Osteocyte (in vitro differentiated cells): ENCODE results near the gene GBX1. TPM values are rescaled to one million over a fixed set of nuclear protein-coding genes. Genes with fewer than 3 reads are reported as not detected.

Experiments
- DNase-seq: peaks from one replicate; pipeline ENCODE4 v3.0.0; 2021; ENCODE audit warnings: mixed read lengths; ENCODE audit not compliant: unreplicated experiment; ENCODE audit errors: extremely low spot score
- H3K27ac Mint-ChIP-seq: one replicate; pipeline ENCODE4 v1.8.0; 2021; ENCODE audit warnings: mild to moderate bottlenecking, mixed read lengths; ENCODE audit not compliant: unreplicated experiment
- H3K27me3 Mint-ChIP-seq: one replicate; pipeline ENCODE4 v1.8.0; 2021; ENCODE audit warnings: mixed read lengths; ENCODE audit not compliant: unreplicated experiment
- H3K36me3 Mint-ChIP-seq: one replicate; pipeline ENCODE4 v1.8.0; 2021; ENCODE audit warnings: mixed read lengths; ENCODE audit not compliant: unreplicated experiment
- H3K4me1 Mint-ChIP-seq: one replicate; pipeline ENCODE4 v1.8.0; 2021; ENCODE audit warnings: mixed read lengths; ENCODE audit not compliant: unreplicated experiment
- H3K4me3 Mint-ChIP-seq: one replicate; pipeline ENCODE4 v1.8.0; 2021; ENCODE audit warnings: mild to moderate bottlenecking, moderate library complexity, mixed read lengths; ENCODE audit not compliant: unreplicated experiment
- H3K9me3 Mint-ChIP-seq: one replicate; pipeline ENCODE4 v1.8.0; 2021; ENCODE audit warnings: mixed read lengths; ENCODE audit not compliant: unreplicated experiment
- CTCF ChIP-seq: fragments of 200-600 bp; sonication (generic); IDR thresholded peaks from 2 replicates; pipeline ENCODE4 v1.5.0; 2021; ENCODE audit warnings: antibody characterized with exemption, mild to moderate bottlenecking, moderate library complexity
- total RNA-seq: library from RNA; stranded (reverse); gene quantifications from 2 replicates; pipeline ENCODE4 v1.2.1, GENCODE V29; 2021

Gene GBX1
- total RNA-seq, 1 donor from 2014 or later = not detected

GRCh38 chr7:151131592-151132293, 35.8 kb downstream of the GBX1 start:
- no peaks in the 10 kb centered on the region for H3K9me3 Mint-ChIP-seq
- H3K36me3 Mint-ChIP-seq = peaks cover 41% of the 10 kb centered on the region
- H3K4me3 Mint-ChIP-seq = no peak overlapping the region
- H3K4me1 Mint-ChIP-seq = no peaks in the 10 kb centered on the region
- no peak overlapping the region for H3K27ac Mint-ChIP-seq
- TF ChIP-seq CTCF = no peak
- no peaks in the 10 kb centered on the region for H3K27me3 Mint-ChIP-seq
- no peak for DNase-seq

- TF ChIP-seq CTCF = no peak
- no peak overlapping the region for H3K27ac Mint-ChIP-seq
- peaks cover 37% of the 10 kb centered on the region for H3K36me3 Mint-ChIP-seq
- no peaks in the 10 kb centered on the region for H3K4me1 Mint-ChIP-seq
- no peaks in the 10 kb centered on the region for H3K9me3 Mint-ChIP-seq
- no peak overlapping the region for H3K4me3 Mint-ChIP-seq
- DNase-seq = no peak
- H3K27me3 Mint-ChIP-seq = no peaks in the 10 kb centered on the region
Measured at GRCh38 chr7:151131224-151131591, 36.3 kb downstream of the GBX1 start.

GRCh38 chr7:151130741-151131157, 36.7 kb downstream of the GBX1 start:
- Mint-ChIP-seq H3K36me3 (peaks cover 37% of the 10 kb centered on the region), H3K4me3 (no peak overlapping the region), H3K27me3 (no peaks in the 10 kb centered on the region), H3K27ac (no peak overlapping the region), H3K9me3 (no peaks in the 10 kb centered on the region), H3K4me1 (peaks cover 2% of the 10 kb centered on the region)
- TF ChIP-seq CTCF = no peak
- no peak for DNase-seq

- H3K27me3 Mint-ChIP-seq = no peaks in the 10 kb centered on the region
- DNase-seq = no peak
- no peak overlapping the region for H3K27ac Mint-ChIP-seq
- H3K9me3 Mint-ChIP-seq = no peaks in the 10 kb centered on the region
- no peak for TF ChIP-seq CTCF
- H3K36me3 Mint-ChIP-seq = peaks cover 32% of the 10 kb centered on the region
- peaks cover 6% of the 10 kb centered on the region for H3K4me1 Mint-ChIP-seq
- no peak overlapping the region for H3K4me3 Mint-ChIP-seq
Measured at GRCh38 chr7:151129960-151130591, 37.4 kb downstream of the GBX1 start.

- Mint-ChIP-seq H3K27ac (no peak overlapping the region), H3K4me3 (no peak overlapping the region), H3K27me3 (no peaks in the 10 kb centered on the region), H3K9me3 (no peaks in the 10 kb centered on the region), H3K36me3 (peaks cover 35% of the 10 kb centered on the region), H3K4me1 (peaks cover 6% of the 10 kb centered on the region)
- DNase-seq = no peak
- no peak for TF ChIP-seq CTCF
Measured at GRCh38 chr7:151129117-151129959, 38.2 kb downstream of the GBX1 start.
